ENCODE data around the gene A2M.
A peak's percentile ranks its signal among the peaks of the same experiment; 100 is the strongest.
"Not testable (repeated sequence)": the region's sequence is repeated elsewhere in the genome, so short reads cannot be mapped to it uniquely, and the experiment has no call there.

Gene A2M

DNA sequence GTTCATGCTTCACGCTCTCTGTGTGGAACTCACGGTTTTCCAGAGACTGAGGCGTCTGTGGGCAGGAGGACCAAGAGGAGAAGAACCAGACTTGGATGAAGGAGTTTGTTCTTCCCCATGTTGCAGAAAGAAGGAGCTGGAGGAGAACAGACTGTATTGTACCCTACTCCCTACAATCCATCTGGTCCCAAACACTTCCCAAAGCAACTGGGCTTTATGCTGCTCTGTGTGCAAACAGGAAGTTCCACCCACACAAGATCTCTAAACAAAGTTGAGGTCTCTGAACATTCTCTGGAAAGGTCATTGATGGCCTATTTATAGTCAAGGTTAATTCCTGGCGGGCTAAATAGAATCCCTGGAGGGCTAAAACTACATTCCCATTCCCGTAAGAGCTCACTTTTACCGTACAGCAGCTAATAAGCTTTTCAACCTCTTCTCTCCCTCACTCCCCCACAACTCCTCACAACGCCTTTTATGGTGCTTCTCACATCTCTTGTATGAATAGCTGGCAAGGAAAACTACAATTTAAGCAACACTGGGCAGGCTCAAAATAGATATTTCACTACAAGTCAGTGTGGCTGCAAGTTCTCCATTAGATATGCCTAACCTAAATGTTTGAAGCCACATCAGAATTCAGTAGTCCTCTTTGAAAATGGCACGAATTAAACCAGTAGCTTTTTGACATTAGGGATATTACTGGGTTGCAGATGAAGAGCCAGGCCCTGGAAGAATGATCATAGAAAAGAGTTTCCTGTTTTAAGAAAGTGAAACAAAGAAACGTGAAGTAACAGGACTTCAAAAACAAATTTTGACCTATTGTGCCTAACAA, at the start of gene A2M:
Gene A2M, minus strand, starts transcription at position 189 of the 829 bp plus-strand sequence. Its CDS starts 70 bp downstream, at position 119.
- DNase-seq = no peak

DNA sequence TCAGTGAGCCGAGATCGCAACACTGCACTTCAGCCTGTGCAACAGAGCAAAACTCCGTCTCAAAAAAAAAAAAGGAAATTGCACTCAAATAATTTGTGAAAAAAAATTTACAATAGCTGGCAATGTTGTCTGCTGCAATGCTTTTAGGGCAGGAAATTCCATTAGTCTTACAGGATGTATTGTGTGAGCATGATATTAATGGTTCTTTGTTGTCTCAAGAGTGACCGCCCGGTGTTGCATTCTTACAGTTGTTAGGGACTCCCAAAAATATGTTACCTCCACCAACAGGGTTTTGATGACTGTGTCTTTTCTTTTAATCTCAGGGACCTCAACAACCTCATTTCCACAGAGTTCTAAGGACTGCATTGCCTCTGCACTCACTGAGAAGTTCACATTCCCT, 47.7 kb upstream of the A2M start:
- no peak for DNase-seq

DNA sequence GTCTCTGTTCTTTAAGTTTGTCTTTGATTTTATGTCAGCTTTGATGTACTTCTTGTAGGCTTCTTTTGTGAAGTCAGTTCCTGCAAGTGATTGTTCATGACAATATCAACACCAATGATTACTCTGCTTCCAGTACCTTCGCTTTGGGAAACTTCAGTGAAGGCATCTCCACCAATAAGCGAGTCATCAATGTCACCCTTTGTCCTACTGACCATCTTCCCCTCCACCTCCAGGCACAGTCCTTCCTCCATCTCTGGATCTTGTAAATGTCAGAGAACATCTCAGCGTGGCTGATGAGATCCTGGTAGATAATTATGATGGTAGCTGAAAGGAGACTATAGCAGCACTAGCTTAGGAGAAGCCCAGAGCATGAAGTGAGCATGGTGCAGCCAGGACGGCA, 40.4 kb upstream of the A2M start:
- DNase-seq = no peak

DNA sequence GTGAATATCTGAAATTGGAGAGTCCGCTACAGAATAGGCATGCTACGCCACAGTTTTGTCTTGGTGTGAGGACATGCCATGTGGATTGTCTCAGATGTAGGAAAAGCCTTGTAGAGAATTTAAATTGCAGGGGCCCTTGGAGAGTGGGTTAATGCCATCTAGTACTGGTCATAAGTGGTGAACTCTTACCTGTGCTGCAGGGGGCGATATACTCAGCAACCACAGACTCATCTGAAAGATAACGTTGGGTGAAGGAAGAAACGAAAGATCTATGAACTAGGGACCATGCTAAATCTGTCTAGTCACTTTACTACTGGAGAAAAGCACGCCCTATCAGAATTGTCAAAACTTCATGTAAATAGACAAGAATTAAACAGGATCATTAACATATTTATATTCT, 33.7 kb upstream of the A2M start:
- DNase-seq = no peak

DNA sequence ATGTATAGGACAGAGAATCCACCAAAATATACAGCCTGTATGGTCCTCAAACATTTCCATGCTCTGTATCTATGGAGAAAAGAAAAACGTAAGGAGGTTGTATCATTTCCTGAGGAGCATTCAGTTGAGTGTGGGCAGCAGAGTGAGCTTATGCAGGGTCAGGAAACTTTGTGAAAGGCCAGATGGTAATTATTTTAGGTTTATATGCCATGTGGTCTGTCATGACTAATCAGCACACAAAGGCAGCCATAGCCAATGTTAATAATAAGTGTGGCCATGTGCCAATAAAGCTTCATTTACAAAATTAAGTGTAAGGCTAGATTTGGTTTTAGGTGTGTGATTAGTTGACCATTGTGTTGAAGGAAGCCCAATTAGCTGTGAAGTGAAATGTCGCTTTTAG, 33.2 kb upstream of the A2M start:
- DNase-seq = no peak

DNA sequence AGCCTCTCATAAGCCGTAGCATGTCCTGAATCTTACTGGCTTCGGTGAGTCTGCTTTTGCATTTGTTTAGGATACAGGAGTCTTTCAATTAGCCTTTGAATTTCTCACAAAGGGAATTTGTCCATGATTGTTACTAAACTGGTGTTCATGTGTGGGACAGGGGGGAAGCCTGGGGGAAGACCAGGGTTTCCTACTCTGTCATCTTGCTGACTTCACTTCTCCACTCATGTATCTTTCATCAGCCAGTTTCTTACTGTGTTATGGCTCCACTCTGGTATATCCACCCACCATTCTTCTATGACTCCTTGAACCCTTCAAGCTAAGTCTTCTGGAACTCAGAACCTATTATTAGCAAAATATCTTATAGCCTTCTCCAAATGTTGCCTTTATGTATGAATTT, 31.7 kb upstream of the A2M start:
- DNase-seq = no peak

DNA sequence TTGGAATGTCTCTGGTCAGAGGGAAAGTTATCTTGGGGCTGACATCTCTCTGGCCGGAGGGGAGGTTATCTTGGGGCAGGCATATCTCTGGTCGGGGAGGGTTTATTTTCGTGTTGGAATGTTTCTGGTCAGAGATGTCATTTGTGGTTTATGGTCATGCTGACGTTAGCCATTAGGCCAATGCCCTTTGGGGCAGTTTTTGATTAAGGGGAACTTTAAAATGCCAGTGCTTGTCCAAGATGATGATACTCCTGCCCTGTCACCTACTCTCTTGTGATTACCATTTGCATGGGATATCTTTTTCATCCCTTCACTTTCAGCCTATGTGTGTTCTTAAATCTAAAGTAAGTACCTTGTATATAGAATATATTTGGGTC, 29.0 kb upstream of the A2M start:
- DNase-seq = no peak

DNA sequence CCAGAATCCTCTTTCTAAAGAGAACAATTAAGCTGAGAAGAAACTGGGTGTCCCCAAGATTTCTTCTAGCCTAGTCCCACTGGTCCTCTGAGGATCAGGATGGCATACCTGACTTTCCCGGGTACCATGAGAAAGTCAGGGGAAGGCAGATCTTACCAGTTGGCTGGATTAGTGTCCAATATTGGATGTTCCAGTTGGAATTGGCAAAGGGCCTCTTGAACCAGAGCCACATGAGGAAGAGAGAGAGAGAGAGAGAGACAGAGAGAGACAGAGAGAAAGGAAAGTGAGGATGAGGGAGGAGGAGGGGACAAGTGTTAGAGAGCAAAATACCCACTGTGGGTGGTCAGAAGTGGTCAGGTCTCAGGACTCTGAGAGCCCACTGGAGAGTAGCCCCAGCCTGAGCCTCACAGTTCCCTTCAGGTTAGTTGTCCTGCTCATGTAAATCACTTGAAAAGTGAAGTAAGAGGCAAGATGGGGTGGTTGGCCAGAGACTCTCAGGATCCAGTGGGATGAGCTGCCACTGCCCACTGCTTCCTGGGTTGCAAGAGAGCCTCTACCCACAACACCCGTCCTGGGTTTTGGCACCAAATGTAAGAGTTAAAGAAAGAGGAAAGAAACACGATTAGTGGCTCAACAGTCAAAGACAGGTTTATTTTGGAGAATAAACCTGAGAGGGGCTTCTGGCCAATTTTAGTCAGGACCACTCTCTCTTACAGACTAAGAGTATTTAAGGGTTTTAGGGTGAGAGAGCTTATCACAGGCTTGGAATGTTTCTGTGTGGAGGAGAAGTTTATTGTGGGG, 28.4 kb upstream of the A2M start:
- no peak for DNase-seq

DNA sequence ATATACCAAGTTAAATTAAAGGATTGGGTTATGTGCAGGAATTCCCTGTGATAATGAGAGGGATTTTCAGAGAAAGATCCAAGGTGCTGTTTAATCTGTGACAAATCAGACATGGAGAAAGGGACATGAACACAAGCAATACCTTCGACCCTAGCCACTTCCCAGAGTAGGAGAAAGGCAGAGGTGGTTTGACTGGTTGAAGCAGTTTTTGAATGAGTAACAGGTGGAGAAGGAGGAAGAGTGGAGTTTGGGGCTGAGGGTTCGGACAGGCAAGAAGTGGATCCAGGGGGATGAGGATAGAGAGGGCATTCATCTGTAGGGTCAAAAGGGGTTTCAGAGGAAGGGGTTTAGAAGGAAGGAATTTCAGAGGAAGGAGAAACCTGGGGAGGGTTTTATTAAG, 27.4 kb upstream of the A2M start:
- DNase-seq = no peak

DNA sequence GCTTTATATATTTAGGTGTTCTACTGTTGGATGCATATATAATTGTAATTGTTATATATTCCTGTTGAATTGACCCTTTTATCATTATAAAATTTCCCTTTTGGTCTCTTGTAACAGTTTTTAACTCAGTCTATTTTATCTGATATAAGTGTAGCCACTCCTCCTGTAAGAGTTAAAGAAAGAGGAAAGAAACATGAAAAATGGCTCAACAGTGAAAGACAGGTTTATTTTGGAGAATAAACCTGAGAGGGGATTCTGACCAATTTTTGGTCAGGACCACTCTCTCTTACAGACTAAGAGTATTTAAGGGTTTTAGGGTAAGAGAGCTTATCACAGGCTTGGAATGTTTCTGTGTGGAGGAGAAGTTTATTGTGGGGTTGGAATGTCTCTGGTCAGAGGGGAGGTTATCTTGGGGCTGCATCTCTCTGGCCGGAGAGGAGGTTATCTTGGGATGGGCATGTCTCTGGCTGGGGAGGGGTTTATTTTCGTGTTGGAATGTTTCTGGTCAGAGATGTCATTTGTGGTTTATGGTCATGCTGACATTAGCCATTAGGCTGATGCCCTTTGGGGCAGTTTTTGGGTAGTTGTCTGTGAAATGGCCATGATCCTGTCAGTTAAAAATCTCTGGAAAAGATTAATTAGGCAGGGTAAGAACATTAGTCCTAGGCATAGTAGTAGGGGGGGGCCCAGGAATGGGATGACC, 24.0 kb upstream of the A2M start:
- not testable (repeated sequence) for DNase-seq

DNA sequence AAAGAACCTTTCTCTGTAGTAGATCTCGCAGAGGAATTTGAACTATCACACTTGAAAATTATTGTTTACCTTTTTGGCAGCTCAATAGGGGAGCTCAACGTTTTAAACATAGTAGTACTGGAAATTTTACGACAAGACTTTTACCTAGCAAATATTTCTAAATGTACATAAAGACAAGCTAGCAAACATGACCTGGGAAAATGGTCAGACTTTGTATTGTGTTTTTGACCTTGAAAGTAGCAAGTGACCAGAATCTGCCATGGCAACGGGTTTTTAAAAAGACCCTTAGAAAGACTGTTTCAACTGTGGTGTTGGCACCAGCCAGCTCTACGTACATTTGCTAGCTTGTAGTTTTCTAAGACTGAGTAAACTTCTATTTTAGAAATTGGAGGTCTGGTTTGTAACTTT, 20.2 kb upstream of the A2M start:
- DNase-seq = no peak

DNA sequence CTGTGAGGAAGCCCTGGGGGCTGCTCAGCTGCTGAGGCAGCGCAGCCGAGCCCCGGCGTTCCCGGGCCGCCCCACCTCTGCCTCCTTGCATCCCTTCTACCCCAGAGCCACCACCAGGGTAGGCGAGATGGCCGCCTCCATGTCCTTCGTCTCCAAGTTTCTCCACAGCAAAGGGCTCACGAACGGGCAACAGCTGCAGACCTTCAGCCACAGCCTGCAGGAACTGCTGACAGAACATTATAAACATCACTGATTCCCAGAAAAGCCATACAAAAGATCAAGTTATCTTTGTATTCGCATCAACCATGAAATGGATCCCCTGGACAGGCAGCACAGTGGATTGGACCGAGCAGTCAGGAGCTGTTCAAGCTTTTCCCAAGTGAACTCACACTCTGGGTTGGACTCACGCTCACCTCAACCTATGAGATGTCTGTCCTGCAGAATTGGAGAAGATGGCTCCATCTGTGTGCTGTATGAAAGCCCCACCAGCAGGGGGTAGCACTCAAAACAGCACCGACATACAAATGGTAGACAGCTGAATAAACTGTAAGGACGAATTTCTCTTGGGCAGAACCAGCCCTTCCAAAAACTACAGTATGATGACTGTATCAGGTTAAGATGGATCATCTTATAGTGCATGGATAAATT, 19.4 kb upstream of the A2M start:
- peak; percentile 32 to 39 for DNase-seq

DNA sequence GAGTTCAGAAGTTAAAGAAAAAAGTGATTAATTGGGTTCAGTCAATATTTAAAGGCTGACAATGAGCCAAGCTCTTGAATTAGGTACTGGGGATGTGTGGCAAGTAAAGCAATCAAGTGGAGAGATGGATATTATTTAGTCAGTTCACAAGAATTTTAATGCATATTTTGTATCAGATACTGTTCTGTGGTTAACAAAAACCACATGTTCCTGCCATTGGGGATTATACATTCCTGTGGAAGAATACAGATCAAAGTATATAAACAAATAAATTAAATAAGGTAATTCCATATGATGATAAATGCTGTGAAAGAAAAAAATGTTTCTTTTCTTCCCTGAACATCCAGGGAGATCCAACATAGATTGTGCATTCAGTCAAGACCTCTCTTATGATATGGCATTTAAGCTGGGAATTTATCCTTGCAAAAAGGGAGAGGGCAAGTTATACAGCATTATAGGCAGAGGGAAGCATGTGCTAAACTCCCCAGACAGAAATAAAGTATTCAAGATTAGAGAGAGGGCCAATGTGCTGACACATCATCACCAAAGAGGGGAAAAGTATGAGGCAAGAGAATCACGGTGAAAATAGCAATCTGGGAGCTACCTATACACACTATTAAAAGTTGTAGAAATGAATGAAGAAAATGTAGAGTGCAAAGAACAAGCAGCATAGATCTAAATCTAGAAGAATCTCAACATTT, 17.6 kb upstream of the A2M start:
- DNase-seq = no peak

DNA sequence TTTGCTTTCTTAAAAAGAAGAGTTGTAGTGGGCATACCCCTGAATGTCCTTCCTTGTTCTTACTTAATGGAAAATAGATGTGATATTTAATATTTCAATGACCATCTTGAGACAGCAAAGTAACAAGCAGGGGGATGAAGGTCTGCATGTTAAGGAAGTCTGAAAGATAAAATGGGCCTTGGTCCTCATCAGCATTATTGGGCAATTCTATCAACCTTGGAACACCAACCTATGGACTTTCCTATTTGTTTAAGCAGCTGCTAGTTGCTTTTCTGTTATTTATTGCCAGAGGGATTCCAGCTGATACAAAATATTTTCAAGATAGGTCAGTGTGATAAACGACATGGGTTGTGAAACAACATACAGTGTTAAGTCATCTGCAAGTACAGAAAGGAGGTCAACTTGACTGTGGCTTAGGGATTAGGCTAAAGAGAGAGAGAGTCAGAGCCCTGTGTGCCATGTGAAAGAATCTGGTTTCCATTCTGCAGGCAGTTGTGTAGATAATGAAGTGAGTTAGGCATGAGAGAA, 16.4 kb upstream of the A2M start:
- no peak for DNase-seq

DNA sequence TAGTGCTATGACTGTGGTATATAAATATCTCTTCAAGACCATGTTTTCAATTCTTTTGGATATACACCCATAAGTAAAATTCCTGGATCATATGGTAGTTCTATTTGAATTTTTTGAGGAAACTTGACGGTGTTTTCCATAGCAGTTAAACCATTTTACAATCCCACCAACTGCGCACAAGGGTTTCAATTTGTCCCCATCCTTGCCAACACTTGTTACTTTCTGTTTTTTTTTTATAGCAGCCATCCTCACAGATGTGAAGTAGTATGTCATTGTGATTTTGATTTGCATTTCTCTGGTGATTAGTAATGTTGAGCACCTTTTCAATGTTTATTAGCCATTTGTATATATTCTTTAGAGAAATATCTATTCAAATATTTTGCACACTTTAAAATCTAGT, 14.5 kb upstream of the A2M start:
- DNase-seq = no peak

DNA sequence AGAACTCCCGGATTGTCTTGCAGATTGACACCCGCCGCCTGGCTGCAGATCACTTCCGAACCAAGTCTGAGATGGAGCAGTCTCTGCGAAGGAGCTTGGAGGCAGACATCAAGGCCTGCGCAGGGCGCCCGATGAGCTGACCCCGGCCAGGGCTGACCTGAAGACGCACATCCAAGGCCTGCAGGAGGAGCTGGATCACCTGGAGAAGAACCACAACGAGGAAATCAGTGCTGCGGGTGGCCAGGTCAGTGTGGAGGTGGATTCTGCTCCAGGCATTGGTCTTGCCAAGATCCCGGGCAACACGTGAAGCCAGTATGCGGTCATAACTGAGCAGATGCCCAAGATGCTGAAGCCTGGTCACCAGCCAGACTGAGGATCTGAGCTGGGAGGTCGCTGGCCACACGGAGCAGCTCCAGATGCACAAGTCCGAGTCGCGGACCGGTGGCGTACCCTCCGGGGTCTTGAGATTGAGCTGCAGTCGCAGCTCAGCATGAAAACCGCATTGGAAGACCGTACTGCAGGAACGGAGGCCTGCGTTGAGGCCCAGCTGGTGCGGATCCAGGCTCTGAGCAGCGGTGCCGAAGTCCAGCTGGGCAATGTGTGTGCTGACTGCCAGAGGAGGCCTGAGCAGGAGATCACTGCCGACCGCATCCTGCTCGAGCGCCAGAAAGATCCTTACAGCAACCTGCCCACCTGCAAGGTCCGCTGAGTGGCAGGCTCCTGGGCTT, 12.4 kb upstream of the A2M start:
- no peak for DNase-seq

DNA sequence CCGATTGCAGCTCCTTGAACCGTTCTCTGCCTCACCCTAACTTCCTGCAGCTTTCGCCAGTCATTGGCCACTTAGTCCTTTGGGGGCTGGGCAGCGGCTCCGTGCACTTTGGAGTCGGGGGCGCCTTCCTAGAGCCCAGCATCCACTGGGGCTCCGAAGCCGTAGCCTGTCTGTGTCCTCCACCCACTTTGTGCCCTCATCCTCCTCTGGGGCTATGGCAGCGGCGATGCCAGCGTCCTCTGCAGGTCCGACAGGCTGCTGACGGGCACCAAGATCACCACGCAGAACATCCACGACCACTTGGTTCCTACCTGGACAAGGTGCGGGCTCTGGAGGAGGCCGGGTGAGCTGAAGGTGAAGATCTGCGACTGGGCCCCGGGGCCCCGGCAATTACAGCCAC, 11.8 kb upstream of the A2M start:
- DNase-seq = no peak

DNA sequence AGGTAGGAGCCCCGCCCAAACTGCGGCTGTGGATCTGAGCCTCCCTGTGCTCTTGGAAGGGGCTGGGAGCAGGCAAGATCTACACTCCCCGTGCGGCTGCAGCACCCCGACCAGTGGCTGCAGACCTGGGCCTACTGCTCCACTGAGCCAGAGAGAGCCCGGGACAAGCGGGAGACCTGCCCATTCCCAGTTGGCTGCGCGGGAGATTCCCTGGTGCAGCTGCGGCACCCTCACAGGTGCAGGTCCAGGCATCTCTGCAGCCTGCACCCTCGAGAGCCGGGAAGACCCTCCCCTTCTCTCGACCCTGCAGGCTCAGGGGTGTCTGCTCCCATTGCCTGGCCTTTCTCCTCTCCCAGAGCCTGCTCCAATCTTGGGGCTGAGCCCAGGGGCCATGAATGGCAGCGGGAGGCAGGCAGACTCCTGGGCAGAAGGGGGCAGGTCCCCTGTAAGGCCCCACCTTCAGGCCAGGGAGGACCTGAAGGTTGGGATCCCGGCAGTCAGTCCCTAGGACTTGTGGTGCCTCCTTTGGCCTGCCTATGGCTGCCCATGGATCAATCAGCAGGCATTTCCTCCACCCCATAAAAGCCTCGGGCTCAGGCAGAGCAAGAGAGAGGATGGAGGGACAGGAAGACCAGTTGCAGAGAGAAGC, 8.8 kb upstream of the A2M start:
- no peak for DNase-seq

DNA sequence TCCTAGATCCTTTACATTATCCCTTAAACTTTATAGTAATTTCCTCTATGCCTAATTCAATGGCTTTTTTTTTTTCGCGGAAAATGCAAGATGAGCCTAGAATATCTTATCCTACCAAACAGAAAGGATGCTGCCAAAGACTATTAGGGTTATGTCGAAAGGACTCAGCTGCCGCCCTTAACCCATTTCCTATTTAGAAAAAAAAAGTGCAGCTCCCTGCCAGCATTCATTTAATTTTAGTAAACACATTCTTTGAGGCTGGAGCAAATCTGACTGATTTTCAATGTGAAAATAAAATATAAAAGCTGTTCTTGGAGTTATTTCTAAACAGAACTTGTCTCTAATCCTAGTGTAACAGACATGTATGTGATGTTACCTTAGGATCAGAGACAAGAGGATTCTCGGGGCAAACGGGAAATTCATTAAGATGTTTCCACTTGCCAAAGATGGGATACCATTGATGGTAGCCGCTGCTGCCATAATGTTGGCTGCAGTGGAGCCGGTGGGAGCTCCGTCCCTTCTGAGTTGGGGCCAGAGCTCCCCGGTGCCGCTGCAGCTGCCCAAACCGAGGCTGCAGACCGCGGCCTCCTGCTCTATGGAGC, 8.2 kb upstream of the A2M start:
- DNase-seq = no peak

DNA sequence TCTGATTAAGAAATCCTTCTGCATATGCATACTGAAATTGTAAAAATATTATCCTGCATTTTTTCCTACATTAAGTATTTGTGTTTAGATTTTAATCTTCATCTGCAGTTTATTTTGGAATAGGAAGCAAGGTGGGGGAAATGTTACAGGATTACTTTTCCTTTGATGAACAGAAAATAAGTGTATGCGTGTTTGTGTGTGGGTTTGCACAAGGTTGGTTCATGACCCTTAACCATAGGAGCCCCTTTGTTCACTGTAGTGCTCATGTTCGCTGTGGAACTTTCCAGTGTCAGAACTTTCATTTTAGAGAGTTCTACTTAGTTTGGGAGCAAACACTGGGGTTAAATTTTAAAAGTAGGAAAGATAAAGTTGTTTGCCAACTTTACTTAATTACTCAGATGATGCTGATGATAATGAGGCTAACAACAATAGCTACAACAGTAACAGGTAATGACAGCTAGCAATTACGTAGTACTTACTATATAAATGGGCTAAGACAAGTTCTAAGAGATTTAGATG, 6.4 kb upstream of the A2M start:
- no peak for DNase-seq

Measured in activated T-cell treated with anti-CD3 and anti-CD28 coated beads, Interleukin-2, amount 50 U/mL, for 48 hours (primary cell).